Measurements from ENCODE around the gene ALDH3A2.
"Not testable (repeated sequence)": the region's sequence is repeated elsewhere in the genome, so short reads cannot be mapped to it uniquely, and the experiment has no call there.

Gene ALDH3A2

DNA sequence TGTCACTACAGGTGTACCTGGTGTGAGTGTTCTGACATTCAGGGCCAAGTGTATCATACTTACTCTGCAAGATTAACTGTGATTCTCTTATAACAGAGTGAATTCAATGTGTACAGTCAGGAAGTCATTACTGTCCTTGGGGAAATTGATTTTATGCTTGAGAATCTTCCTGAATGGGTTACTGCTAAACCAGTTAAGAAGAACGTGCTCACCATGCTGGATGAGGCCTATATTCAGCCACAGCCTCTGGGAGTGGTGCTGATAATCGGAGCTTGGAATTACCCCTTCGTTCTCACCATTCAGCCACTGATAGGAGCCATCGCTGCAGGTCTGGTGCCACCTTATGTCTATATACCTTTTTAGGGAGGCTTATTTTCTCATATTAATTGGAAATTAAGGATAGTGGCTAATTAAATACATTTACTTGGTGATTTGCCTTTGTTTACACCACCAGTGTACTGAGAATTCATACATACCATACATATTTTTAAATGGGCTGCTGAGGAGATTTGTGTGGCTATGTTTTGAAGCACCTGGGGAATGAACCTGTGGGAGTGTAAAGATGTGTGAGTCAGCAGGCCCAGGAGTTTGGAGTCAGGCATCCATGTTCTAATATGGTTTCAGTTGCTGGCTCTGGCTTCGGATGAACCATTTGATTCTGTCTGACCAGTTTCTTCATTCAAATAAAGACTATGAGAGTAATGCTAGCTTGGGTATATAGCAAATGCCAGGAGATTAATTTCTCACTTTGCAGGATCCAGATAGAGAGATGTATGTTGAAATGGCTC, 3.1 kb downstream of the ALDH3A2 start:
- no peak for DNase-seq

DNA sequence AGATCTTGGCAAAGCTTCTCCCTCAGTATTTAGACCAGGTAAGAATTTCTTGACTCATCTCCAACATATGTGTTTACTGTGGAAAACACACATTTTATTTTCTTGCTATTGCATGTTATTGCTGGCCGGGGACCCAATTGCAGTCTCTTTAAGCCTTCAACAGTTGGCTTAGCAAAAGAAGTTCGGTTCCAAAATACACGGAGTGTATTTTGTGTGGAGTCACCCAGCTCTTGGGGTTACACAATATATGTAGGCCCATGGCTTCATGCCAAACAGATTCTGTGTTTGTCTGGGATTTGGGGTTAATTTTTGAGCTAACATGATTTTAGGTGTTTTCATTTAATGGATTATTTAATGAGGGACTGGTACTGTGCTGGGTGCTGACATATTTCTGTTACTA, 4.0 kb downstream of the ALDH3A2 start:
- DNase-seq: no peak

DNA sequence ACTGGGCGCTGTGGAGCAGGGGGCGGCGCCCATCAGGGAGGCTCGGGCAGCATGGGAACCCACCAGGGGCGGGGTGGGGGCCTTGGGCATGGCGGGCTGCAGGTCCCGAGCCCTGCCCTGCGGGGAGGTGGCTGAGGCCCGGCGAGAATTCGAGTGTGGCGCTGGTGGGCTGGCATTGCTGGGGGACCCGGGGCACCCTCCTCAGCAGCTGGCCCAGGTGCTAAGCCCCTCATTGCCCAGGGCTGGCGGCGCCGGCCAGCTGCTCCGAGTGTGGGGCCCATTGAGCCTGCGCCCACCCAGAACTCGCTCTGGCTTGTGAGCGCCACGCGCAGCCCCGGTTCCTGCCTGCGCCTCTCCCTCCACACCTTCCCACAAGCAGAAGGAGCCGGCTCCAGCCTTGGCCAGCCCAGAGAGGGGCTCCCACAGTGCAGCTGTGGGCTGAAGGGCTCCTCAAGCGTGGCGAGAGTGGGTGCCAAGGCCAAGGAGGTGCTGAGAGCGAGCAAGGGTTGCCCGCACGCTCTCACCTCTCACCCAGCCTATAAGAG, 5.9 kb downstream of the ALDH3A2 start:
- no peak for DNase-seq

DNA sequence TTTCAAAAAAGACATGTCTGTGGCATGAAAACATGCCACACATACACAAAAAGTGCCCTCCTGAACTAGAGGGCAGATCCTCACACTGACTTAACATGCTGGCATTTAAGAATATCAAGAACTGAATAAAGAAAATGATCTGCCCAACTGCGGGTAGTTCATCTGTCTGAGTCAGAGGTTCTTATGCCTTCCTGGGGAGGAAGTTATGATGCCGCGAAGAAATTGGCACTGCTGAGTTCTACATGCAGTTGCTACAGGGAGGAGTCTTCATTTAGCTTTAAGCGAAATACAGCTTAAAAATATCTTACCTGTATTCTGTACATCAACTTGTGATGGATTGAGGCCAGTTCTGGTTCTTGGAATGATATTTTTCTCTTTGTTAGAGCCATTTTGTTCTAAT, 6.3 kb downstream of the ALDH3A2 start:
- DNase-seq: no peak

DNA sequence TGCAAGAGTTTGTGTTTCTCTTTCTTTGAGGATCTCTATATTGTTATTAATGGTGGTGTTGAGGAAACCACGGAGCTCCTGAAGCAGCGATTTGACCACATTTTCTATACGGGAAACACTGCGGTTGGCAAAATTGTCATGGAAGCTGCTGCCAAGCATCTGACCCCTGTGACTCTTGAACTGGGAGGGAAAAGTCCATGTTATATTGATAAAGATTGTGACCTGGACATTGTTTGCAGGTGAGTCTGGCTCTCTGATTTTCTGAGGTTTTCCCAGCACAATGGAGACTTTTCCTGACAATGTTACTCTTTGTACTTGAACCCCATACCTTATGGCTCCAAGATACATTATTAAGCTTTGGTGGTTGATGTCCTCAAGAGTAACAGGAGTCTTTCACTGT, 7.8 kb downstream of the ALDH3A2 start:
- DNase-seq: no peak

DNA sequence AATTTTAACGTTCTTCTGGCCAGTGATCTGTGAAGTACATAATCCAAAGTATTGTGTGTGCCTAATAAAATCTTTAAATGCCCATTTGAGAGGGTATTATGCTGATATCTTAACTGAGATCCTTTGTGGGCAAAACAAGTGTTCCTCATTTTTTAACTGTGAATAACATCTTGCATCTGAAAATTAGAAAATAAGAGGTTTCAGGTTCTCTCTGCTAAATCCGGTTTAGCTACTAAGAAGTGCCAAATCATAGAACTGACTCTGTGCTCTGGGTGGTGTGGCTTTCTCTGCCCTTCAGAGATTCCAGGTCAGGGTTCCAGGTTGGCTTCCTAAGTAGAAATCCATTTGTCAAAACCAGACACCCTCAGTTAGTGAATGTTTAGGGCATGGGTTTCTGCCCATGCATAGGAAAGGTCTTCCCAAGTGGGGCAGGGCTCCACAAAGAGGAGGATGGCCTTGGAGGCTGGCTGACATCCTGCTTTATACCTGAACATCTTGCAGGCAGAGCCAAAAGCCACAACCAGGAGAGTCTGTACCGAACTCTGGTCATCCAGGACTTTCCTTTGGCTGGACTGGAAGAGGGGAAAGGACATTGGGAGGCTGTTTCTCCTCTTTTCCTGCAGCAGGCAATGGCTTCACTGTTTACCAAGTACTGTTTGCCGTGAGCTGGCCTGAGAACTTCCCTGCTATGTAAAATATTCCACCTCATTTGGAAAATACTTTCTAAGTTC, 8.5 kb downstream of the ALDH3A2 start:
- no peak for DNase-seq

DNA sequence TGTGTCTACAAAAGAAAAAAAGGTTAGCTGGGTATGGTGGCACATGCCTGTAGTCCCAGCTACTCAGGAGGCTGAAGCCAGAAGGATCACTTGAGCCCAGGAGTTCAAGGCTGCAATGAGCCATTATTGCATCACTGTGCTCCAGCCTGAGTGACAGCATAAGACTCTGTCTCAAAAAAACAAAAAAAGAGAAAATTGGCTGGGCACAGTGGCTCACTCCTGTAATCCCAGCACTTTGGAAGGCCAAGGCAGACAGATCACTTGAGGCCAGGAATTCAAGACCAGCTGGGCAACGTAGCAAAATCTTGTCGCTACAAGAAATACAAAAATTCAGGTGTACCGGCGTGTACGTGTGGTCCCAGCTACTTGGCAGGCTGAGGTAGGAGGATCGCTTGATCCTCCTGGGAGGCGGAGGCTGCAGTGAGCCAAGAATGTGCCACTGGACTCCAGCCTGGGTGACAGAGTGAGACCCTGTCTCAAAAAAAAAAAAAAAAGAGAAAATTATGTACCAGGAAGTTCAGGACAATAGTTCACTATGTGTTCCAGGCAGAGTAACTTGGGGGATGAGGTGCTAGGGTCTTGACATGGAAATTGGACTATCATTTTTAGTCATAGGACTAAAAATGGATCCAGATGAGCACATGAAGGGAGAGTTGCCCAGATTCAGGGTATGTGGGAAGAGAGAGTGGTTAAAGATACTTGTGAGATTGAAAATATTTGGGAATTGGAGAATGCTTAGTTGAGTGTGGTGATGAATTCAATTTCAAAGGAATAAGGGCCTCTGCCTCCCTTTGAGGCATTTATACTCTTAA, 11.0 kb downstream of the ALDH3A2 start:
- no peak for DNase-seq

DNA sequence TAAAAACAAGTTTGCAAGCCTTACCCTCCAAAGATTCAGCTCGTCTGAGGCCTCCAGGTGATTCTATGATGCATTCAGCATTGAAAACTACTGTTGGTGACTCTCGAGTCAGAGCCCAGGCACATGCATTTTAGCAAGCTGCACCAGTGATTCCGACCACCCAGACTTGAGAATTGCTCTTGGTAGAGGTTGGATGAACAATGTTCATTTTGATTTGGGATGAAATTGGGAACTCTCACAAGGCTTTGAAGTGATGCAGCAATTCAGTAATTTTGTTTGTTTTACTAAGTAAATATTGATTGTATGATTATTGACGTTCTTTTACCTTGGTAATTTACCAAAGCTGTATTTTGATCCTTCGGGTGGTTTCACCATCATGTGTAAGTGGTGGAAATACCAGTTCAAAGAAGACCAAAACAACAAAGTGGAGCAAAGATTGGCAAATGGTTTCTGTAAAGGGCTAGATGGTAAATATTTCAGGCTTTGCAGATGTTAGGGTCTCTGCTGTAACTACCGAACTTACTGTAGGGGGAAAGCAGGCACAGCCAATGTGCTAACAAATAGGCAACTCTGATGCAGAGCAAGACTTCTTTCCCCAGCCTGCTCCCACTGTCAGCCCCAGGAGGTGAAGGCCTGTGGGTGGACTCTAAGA, 11.8 kb downstream of the ALDH3A2 start:
- no peak for DNase-seq

DNA sequence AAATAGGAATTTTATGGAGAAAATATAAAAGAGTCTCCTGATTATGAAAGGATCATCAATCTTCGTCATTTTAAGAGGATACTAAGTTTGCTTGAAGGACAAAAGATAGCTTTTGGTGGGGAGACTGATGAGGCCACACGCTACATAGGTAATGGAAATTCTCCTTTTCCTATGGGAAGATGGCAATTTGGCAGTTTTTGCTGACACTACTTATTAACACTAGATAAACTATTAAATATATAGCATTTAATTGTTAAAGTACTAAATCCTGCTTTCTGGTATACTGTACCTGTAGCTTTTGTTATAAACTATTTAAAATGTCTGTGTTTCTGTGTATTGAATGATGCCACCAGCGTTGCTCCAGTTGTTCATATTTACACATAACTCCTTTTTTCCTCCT, 12.6 kb downstream of the ALDH3A2 start:
- DNase-seq: no peak

DNA sequence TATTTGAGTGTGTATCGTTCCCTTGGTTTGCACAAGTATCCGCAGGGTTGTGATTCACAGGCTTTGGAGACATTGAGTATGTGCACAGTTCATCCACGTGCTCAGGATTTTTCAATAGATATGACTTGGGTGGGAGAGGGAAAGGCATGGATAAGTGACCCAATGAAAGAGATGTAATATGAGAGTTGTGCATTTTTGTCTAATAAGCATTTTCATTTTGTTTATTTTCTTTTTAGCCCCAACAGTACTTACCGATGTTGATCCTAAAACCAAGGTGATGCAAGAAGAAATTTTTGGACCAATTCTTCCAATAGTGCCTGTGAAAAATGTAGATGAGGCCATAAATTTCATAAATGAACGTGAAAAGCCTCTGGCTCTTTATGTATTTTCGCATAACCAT, 14.5 kb downstream of the ALDH3A2 start:
- DNase-seq: no peak

DNA sequence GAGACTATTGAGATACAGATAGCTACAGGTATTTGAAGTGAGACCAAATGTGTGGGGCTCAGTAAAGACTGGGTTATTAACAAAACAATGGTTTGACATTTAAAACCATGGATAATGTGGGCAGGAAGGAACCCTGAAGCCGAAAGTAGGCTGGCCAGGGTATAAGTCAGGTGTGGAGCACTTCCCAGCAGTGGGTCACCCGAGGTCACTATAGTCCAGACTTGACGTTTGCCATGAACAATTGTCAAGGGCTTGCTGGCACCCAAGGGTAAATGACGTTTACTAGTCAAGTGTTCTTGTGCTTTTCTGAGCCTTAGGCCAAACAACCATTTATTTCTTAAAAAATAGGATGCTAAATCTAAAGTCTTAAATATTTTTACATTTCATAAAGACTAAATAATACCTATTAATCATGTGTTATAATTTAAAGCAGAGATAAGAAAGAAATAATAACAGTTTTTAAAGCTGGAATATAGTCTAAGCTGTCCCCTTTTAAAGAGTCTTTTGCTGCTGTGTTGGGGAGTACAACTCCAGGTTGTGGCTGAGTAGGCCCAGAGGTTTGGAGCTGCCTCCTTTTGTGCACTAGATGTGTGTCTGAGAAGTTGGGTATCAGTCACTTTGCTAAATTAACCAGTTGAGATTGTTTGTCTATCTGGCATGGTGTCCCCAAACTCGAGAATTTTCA, 15.7 kb downstream of the ALDH3A2 start:
- no peak for DNase-seq

DNA sequence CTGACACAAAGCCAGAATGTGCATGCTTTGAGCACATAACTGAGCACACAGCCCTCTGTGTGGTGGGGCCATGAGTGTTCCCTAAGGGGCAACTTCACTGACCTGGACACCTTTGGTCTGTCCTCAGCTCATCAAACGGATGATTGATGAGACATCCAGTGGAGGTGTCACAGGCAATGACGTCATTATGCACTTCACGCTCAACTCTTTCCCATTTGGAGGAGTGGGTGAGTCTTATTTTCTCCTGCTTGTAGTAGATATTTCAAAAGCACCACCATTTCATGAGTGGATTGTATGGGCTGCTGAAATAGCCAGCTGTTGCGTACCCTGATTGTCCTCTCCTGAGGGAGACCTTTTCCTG, 16.2 kb downstream of the ALDH3A2 start:
- DNase-seq: no peak

DNA sequence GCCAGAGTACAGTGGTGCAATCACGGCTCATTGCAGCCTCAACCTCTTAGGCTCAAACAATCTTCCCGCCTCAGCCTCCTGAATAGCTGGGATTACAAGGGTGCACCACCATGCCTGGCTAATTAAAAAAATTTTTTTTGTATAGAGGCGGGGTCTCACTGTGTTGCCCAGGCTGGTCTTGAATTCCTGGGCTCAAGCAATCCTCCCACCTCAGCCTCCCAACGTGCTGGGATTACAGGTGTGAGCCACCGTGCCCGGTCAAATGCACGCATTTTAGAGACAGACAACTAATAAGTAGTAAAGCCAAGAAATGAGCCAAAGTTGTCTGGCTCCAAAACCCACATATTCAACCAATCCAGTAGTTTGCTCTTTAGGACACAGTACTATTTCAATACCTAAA, 21.1 kb downstream of the ALDH3A2 start:
- DNase-seq: not testable (repeated sequence)

DNA sequence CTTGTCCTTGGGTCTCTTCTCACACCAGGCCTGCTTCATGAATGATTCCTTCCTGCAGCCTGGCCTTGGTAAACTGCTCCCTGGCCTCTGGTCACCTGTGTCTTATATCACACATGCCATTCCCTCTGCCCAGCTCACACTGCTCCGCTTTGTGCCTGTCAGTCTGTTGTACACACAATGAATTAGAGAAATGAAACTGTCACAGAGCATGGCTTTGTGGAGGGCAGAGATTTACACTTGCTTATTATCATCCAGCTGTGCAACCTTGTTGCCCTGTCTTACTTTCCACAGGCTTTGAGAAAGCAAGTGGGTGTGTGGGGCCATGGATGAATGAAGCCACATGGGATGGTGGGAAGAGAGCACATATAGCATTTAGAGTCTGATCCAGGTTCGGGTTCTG, 22.4 kb downstream of the ALDH3A2 start:
- DNase-seq: no peak

DNA sequence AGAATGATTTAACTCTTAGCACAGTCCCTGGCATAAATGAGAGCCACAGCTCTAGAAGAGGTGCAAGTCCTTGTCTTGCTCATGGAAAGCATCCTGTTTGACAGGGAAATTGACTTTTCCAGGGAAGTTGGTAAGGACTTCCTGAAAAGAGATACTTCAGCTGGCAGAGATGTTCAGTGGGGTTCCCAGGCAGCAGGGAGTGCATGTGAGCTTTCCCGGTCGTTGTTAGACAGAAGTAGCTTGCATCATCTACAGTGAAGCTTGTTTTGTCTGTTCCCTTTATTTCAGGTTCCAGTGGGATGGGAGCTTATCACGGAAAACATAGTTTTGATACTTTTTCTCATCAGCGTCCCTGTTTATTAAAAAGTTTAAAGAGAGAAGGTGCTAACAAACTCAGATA, 22.9 kb downstream of the ALDH3A2 start:
- no peak for DNase-seq

DNA sequence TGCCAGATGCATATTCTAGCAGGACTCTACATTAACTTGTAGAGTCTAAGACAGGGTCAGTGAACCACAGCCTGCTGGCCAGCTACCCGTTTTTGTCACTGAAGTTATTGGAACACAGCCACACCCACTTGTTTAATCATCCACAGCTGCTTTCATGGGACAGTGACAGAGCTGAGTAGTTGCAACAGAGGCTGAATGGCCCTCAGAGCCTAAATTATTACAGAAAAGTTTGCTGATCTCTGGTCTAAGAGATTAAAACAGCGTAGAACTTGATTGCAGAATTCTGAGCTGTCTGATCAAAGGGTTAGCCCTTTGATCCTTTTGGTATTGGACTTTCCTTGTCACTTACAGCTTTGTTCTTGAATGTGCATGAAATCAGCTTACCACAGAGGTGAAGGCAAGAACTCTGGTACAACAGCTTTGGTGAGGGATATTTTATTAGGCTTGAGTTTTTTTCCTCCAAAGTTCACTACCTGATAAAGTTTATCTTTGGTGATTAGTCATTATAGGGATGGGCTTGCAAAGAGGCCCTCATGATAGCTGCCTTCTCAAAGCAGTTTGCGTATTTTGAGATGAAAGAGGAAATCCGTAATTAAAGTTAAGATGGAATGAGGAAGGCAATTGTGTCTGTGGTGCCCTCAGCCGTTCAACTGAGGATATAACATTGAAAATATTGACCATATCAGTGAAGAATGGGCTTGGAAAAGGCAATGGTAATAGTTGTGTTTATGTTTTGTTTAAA, 23.6 kb downstream of the ALDH3A2 start:
- no peak for DNase-seq

DNA sequence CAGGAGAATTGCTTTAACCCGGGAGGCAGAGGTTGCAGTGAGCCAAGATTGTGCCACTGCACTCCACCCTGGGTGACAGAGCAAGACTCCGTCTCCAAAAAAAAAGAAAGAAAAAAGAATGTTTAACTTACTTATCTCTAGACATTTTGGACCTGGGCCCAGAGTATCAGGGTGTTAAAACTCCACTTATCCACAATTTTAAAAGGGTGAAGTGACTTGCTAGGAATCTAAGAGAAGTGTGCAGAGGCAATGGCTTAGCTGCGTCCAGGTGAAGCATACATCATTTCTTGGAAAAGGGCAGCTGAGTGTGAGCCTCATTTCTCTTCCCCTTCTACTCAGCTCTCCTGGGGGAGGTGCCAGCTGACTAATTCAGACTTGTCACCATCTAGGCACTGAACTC, 25.1 kb downstream of the ALDH3A2 start:
- DNase-seq: no peak

DNA sequence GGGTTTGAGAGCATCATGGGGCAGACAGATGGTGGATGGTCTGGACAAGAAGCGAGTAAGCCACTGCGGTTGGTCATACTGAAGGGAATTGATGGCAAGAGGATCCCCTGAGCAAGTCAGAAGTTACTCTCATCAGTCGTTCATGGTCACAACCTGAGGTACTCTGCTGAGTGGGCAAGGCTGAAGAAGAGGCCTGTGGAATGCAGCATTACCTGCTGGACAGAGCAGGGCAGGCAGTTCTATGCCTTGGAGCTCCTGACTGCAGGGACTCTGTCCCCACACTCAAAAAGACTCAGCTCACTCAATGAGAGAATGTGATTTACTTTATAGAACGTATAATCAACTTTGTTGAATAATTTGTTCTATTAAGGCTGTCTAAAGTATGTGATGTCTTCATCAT, 28.3 kb downstream of the ALDH3A2 start:
- no peak for DNase-seq

DNA sequence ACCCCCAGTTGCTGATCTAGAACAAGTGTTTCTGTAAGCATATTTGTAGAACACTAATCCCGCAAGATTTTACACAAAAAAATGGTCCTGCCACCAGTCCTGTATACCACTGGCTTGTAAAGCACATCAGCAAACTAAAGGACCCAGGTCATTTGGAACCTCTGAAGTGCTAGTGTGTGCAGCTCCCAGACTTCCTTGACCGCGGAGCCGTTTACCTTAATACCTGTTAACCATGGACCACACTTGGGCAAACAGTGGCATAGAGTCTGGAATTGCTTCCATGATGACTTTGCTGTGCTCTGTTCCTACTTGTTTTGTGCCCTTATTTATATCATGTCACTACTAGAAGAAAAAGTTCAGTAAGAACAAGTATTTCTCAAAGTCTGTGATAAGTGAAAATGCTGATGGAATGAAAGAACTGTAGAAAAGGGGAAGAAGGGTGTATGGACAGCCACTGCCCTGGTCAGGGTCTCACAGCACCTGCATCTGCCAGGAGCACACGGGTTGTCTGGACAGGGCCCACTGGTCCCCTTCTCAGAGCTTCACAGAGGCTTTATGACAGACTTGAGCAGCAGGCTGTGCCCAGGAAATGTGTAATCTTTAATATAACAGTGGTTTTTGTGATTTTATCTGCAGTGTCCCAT, 29.3 kb downstream of the ALDH3A2 start:
- no peak for DNase-seq

DNA sequence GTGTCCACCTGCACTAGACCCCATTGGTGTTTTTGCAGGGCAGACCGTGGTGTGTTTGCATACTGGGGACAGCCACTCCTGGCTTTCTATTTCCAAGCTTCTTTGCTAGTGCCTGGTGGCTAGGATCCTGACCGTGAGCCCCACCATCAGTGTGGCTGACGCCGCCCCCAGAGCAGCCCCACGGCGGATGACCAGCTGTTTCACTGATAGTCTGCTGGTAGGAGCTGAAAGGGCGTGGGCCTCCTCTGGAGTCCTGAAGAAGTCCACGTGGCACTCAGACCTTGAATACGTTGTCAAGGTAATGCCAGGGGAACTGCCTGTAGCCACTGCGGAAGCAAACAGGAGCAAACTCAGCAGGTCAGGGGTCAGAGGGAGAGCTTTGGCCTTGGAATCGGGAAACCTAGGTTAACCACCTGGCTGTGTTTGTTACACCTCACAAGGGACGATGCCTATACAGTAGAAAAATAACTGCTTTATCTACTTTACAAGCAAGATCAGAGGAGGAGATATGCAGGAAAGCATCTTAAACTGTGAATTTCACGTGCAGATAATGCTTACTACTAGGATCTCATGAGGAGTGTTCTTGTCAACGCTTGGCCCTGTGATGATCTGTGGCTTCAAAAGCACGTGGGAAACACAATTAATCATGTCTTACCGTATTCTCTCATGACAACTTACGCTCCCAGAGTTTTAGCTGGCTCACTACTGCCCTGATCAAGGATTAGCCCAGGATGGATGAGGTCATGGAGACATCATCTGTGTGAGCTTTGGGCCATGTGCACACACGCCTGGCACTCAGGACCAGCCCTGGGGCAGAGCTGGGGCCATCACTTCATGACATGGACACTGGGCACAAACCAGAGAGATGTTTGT, 30.3 kb downstream of the ALDH3A2 start:
- no peak for DNase-seq

All from CD4-positive, alpha-beta T cell treated with Interleukin-12 subunit alpha and Interleukin-12 subunit beta, for 1 hour (primary cell).